Hepatocyte (in vitro differentiated cells): ENCODE measurements around the gene EFHD2.

Experiments used
- EZH2 ChIP-seq: fragments of 200-600 bp; sonication (generic); IDR thresholded peaks from 2 replicates; pipeline ENCODE4 v1.6.1; 2016; ENCODE audit warnings: antibody characterized with exemption, mild to moderate bottlenecking, borderline replicate concordance
- EZH2phosphoT487 ChIP-seq: fragments of 200-600 bp; sonication (generic); IDR thresholded peaks from one replicate; pipeline ENCODE4 v1.6.1; 2018; ENCODE audit warnings: antibody characterized with exemption, mild to moderate bottlenecking, low read depth, moderate library complexity; ENCODE audit not compliant: unreplicated experiment, severe bottlenecking
- TF ChIP-seq, protein P1 (sequence below): fragments of 200-600 bp; sonication (generic); IDR thresholded peaks from 2 replicates; pipeline ENCODE4 v1.5.1; 2016; ENCODE audit warnings: antibody characterized with exemption, mild to moderate bottlenecking; ENCODE audit not compliant: poor library complexity

DNA sequence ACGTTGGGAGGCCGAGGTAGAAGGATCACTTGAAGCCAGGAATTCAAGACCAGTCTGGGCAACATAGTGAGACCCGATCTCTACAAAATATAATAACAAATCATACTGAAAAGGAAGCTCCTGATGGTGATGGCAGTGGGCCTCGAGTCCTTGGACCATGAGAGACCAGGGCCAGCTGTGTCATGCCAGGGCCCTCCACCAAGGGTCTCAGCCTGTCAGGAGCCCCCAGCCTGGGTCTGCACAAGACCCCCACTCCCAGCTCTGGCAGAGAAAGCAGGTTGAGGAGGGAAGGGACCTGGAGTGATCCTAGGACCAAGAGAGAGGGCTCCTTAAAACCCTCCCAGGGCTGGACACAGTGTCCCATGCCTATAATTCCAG is 21.9 kb downstream of the EFHD2 start:
- TF ChIP-seq, protein P1, sequence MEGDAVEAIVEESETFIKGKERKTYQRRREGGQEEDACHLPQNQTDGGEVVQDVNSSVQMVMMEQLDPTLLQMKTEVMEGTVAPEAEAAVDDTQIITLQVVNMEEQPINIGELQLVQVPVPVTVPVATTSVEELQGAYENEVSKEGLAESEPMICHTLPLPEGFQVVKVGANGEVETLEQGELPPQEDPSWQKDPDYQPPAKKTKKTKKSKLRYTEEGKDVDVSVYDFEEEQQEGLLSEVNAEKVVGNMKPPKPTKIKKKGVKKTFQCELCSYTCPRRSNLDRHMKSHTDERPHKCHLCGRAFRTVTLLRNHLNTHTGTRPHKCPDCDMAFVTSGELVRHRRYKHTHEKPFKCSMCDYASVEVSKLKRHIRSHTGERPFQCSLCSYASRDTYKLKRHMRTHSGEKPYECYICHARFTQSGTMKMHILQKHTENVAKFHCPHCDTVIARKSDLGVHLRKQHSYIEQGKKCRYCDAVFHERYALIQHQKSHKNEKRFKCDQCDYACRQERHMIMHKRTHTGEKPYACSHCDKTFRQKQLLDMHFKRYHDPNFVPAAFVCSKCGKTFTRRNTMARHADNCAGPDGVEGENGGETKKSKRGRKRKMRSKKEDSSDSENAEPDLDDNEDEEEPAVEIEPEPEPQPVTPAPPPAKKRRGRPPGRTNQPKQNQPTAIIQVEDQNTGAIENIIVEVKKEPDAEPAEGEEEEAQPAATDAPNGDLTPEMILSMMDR: no peak
- TF ChIP-seq EZH2phosphoT487: no peak
- no peak for TF ChIP-seq EZH2
